Activated T-helper 1 cell treated with anti-CD3 and anti-CD28 coated beads, Interleukin-2, amount 50 U/mL, for 16 hours (primary cell): ENCODE results near the gene SNRPD3.
"Not testable (repeated sequence)": the region's sequence is repeated elsewhere in the genome, so short reads cannot be mapped to it uniquely, and the experiment has no call there.

Experiments
- DNase-seq, 2 donors: peaks; one replicate each; pipeline ENCODE4 v3.0.0-alpha.2; 2020; ENCODE audit warnings: low read depth in 1 of 2, low spot score in 1 of 2

The SNRPD3 gene

GRCh38 chr22:24591286-24591830 lies 35.6 kb downstream of the SNRPD3 start:
- no peak for DNase-seq

- DNase-seq = no peak
Observed at GRCh38 chr22:24592058-24592850, 36.5 kb downstream of the SNRPD3 start.

- no peak for DNase-seq
Observed at GRCh38 chr22:24592851-24593558, 37.2 kb downstream of the SNRPD3 start, which contains the start of gene LRRC75B. TSS of gene LRRC75B (minus strand) at chr22:24593073. CDS start at chr22:24593039, 34 bp downstream.

- not testable (repeated sequence) for DNase-seq
Observed at GRCh38 chr22:24593559-24593835, 37.7 kb downstream of the SNRPD3 start.

- DNase-seq = no peak
Observed at GRCh38 chr22:24593836-24594568, 38.2 kb downstream of the SNRPD3 start.

- no peak for DNase-seq
Observed at GRCh38 chr22:24594569-24595120, 38.8 kb downstream of the SNRPD3 start.

GRCh38 chr22:24595228-24595627 lies 39.4 kb downstream of the SNRPD3 start:
- DNase-seq = no peak

GRCh38 chr22:24595863-24596262 lies 40.1 kb downstream of the SNRPD3 start:
- DNase-seq = no peak

GRCh38 chr22:24597076-24597475 lies 41.3 kb downstream of the SNRPD3 start:
- not testable (repeated sequence) for DNase-seq

- no peak for DNase-seq
Observed at GRCh38 chr22:24599514-24599913, 43.7 kb downstream of the SNRPD3 start.

GRCh38 chr22:24599958-24600715 lies 44.3 kb downstream of the SNRPD3 start:
- not testable (repeated sequence) for DNase-seq

GRCh38 chr22:24601217-24602104 lies 45.7 kb downstream of the SNRPD3 start:
- DNase-seq = no peak

GRCh38 chr22:24602105-24602749 lies 46.4 kb downstream of the SNRPD3 start:
- DNase-seq = not testable (repeated sequence)

- not testable (repeated sequence) for DNase-seq
Observed at GRCh38 chr22:24602847-24603769, 47.3 kb downstream of the SNRPD3 start, which contains the start of gene GGT1. TSS of gene GGT1 (plus strand) at chr22:24603193. CDS start at chr22:24611082, 7,889 bp downstream.

GRCh38 chr22:24603770-24604629 lies 48.2 kb downstream of the SNRPD3 start:
- DNase-seq = not testable (repeated sequence)

GRCh38 chr22:24606340-24606739 lies 50.5 kb downstream of the SNRPD3 start:
- DNase-seq = not testable (repeated sequence)
